Keratinocyte (primary cell): ENCODE results near the gene LDLRAD4.

Source experiments
- EZH2 ChIP-seq: IDR thresholded peaks from one replicate; pipeline ENCODE4 v1.6.1; 2012; ENCODE audit warnings: inconsistent platforms, mild to moderate bottlenecking, low read length, moderate library complexity
- TF ChIP-seq, protein P1 (sequence below), 3 experiments: IDR thresholded peaks in 1 of 3; conservative IDR thresholded peaks in 1 of 3; optimal IDR thresholded peaks in 1 of 3; 2 replicates in 2 of 3; 3 replicates in 1 of 3; pipeline versions ENCODE3 to v1.5.1; 2011; ENCODE audit warnings: low read length in 3 of 3, mild to moderate bottlenecking in 3 of 3, moderate library complexity in 2 of 3, control low read depth in 1 of 3, inconsistent platforms in 1 of 3; ENCODE audit not compliant: insufficient read depth in 2 of 3; ENCODE audit errors: extremely low read depth in 1 of 3

DNA sequence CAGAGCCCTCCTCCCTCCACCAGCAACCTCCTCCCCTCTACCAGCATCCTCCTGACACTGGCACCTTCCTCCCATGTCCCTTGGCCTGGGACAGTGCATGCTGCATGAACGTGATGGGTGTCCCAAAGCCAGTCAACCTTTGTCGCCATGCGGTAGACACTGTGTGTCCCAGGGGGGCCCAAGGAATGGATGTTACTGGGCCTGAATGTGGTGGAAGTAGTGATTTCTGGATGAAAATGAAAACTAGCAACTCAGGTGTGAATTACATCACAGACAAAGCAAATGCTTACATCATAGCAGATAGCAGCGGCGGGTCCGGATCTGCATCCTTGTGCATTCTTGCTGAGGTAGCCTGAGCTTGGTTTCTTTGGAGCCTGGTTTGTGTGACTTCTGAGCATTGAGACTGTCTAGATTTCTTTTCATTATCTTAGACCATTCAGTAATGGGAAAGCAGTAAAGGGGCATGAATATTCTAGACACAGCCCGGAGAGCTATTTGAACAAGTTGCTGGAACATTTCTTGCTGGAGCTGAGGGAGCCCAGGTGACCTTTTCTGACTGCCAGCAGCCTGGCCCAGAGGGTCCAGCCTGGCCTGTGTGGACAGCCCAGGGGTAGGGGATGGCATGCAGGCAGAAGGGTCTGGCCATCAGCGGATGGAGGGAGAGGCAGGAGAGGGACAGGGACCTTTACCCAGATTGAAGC, 407.4 kb downstream of the LDLRAD4 start:
- TF ChIP-seq, protein P1, sequence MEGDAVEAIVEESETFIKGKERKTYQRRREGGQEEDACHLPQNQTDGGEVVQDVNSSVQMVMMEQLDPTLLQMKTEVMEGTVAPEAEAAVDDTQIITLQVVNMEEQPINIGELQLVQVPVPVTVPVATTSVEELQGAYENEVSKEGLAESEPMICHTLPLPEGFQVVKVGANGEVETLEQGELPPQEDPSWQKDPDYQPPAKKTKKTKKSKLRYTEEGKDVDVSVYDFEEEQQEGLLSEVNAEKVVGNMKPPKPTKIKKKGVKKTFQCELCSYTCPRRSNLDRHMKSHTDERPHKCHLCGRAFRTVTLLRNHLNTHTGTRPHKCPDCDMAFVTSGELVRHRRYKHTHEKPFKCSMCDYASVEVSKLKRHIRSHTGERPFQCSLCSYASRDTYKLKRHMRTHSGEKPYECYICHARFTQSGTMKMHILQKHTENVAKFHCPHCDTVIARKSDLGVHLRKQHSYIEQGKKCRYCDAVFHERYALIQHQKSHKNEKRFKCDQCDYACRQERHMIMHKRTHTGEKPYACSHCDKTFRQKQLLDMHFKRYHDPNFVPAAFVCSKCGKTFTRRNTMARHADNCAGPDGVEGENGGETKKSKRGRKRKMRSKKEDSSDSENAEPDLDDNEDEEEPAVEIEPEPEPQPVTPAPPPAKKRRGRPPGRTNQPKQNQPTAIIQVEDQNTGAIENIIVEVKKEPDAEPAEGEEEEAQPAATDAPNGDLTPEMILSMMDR (optimal IDR thresholded peaks at IDR 0.05 in 1 of 3, IDR thresholded peaks at IDR 0.05 in 1 of 3, conservative IDR thresholded peaks at IDR 0.05 in 1 of 3; ENCODE audit: extremely low read depth in 1 of 3, insufficient read depth in 2 of 3, low read length in 3 of 3), result no peak
- TF ChIP-seq EZH2, result no peak
